PC-3 (cell line): ENCODE data around the gene FAM107A. TPM values are rescaled to one million over a fixed set of nuclear protein-coding genes. Genes with fewer than 3 reads are reported as not detected.

Experiments used
- ATAC-seq: fragments of 200-7000 bp; cut with Tn5 transposase; 2 replicates; pipeline ENCODE4 v1.9.1; 2020; ENCODE audit warnings: mild to moderate bottlenecking, moderate library complexity
- BruUV-seq: library from RNA; stranded (reverse); fragments of 400-500 nt; replicated peaks from 2 replicates; lab custom pipeline; 2021; lab: Mats Ljungman, UMichigan
- CTCF ChIA-PET: fragments of 300-600 bp; sonication (Branson Sonifier 250); formaldehyde crosslinking; loops from one replicate; lab custom pipeline; 2022; ENCODE audit warnings: antibody characterized with exemption; lab: Charles Lee
- POLR2A ChIA-PET: fragments of 300-600 bp; sonication (Branson Sonifier 250); formaldehyde crosslinking; loops from one replicate; lab custom pipeline; 2022; ENCODE audit warnings: antibody characterized with exemption; ENCODE audit not compliant: unreplicated experiment; lab: Charles Lee
- DNase-seq: peaks from one replicate; pipeline ENCODE4 v3.0.0-alpha.2; 2015
- H2AFZ ChIP-seq: fragments of 300-600 bp; sonication (generic); 2 replicates; pipeline ENCODE4 v1.6.0; 2016; ENCODE audit warnings: antibody characterized with exemption, low read length
- H3F3A ChIP-seq: fragments of 300-600 bp; sonication (generic); one replicate; pipeline ENCODE4 v1.6.0; 2017; ENCODE audit warnings: antibody characterized with exemption, low read length, control low read depth, mild to moderate bottlenecking; ENCODE audit not compliant: unreplicated experiment
- H3K27ac ChIP-seq: fragments of 300-600 bp; sonication (generic); 2 replicates; pipeline ENCODE4 v1.5.1; 2016; ENCODE audit warnings: mild to moderate bottlenecking, low read length
- H3K27me3 ChIP-seq: fragments of 300-600 bp; sonication (generic); 2 replicates; pipeline ENCODE4 v1.6.1; 2016; ENCODE audit warnings: low read length, mixed read lengths
- H3K36me3 ChIP-seq: fragments of 300-600 bp; sonication (generic); 2 replicates; pipeline ENCODE4 v1.6.1; 2016; ENCODE audit warnings: low read depth, mixed run types, low read length, mixed read lengths
- H3K4me1 ChIP-seq: fragments of 300-600 bp; sonication (generic); 2 replicates; pipeline ENCODE4 v1.5.1; 2016; ENCODE audit warnings: low read length; ENCODE audit not compliant: insufficient read depth
- H3K4me2 ChIP-seq: fragments of 300-600 bp; sonication (generic); 2 replicates; pipeline ENCODE4 v1.6.0; 2016; ENCODE audit warnings: low read length
- H3K4me3 ChIP-seq: fragments of 300-600 bp; sonication (generic); 2 replicates; pipeline ENCODE4 v1.5.1; 2016; ENCODE audit warnings: mild to moderate bottlenecking, low read length, mixed read lengths
- H3K79me2 ChIP-seq: fragments of 300-600 bp; sonication (generic); 2 replicates; pipeline ENCODE4 v1.6.1; 2017; ENCODE audit warnings: low read length, mixed read lengths
- H3K9ac ChIP-seq: fragments of 300-600 bp; sonication (generic); 2 replicates; pipeline ENCODE4 v1.6.0; 2016; ENCODE audit warnings: mild to moderate bottlenecking, low read length
- H3K9me2 ChIP-seq: fragments of 300-600 bp; sonication (generic); replicated peaks from 2 replicates; pipeline ENCODE4 v1.6.1; 2016; ENCODE audit warnings: mixed run types, low read length, mixed read lengths
- H3K9me3 ChIP-seq: fragments of 300-600 bp; sonication (generic); 2 replicates; pipeline ENCODE4 v1.6.1; 2016; ENCODE audit warnings: low read length, mixed read lengths
- H4K20me1 ChIP-seq: fragments of 300-600 bp; sonication (generic); 2 replicates; pipeline ENCODE4 v1.6.1; 2016; ENCODE audit warnings: low read length, mixed read lengths
- CTCF ChIP-seq: fragments of 300-600 bp; sonication (generic); conservative IDR thresholded peaks from 2 replicates; pipeline ENCODE4 v1.5.1; 2017; ENCODE audit warnings: antibody characterized with exemption, low read depth, mild to moderate bottlenecking, low read length
- EZH2 ChIP-seq: fragments of 300-600 bp; sonication (generic); IDR thresholded peaks from one replicate; pipeline ENCODE4 v1.6.1; 2017; ENCODE audit warnings: antibody characterized with exemption, mild to moderate bottlenecking, low read length; ENCODE audit not compliant: unreplicated experiment
- EZH2phosphoT487 ChIP-seq: fragments of 300-600 bp; sonication (generic); IDR thresholded peaks from 2 replicates; pipeline ENCODE4 v1.6.1; 2018; ENCODE audit warnings: mild to moderate bottlenecking, antibody characterized with exemption, low read length, borderline replicate concordance
- intact Hi-C: fragments of 100-400 bp; cut with micrococcal nuclease; formaldehyde crosslinking; loops from 2 replicates; pipeline ENCODE4 v1.9.0; 2023
- total RNA-seq: library from RNA; depleted of rRNA; stranded (reverse); fragments of >200 nt; gene quantifications from 2 replicates; pipeline ENCODE4 v1.2.3, GENCODE V29; 2014

FAM107A gene
- total RNA-seq, 1 experiment from 2014 or later, result 0.07 TPM

GRCh38 chr3:58586776-58587192 is 9.6 kb upstream of the FAM107A start:
- ChIA-PET POLR2A (no interaction called here), CTCF (no interaction called here)
- Histone ChIP-seq H3K9me2 (no peaks in the 10 kb centered on the region), H3K4me1 (peaks cover 13% of the 10 kb centered on the region; the same call in 1 of the 2 replicates), H3K4me3 (no peak overlapping the region), H4K20me1 (no peaks in the 10 kb centered on the region), H3F3A (no peaks in the 10 kb centered on the region), H3K4me2 (no peak overlapping the region), H2AFZ (no peak overlapping the region), H3K9me3 (no peaks in the 10 kb centered on the region), H3K79me2 (no peaks in the 10 kb centered on the region), H3K36me3 (no peaks in the 10 kb centered on the region), H3K27ac (no peak overlapping the region), H3K9ac (no peak overlapping the region), H3K27me3 (no peaks in the 10 kb centered on the region)
- no peak for ATAC-seq
- DNase-seq, result no peak
- TF ChIP-seq EZH2phosphoT487 (no peak), CTCF (no peak), EZH2 (no peak)
- no TSS peak for BruUV-seq
- intact Hi-C loops, result no loop called here

GRCh38 chr3:58585994-58586393 is 8.8 kb upstream of the FAM107A start:
- CTCF ChIA-PET, result interaction anchor here (0.6 to 1.2 kb wide), 5 partner anchors 11 to 44 kb away, joined by 5 to 10 read pairs (median 8); no protein-coding TSS in a partner anchor
- intact Hi-C loops, result loop anchor here (1.0 to 2.0 kb wide), 2 partner anchors 17 to 43 kb away; no protein-coding TSS in a partner anchor

More at GRCh38 chr3:58585994-58586393, 8.8 kb upstream of the FAM107A start:
- H3K9ac ChIP-seq, result peak overlapping the region; percentile 69; the same call in 1 of the 2 replicates
- H3K79me2 ChIP-seq, result no peaks in the 10 kb centered on the region
- BruUV-seq, result no TSS peak
- TF ChIP-seq EZH2 (no peak), EZH2phosphoT487 (no peak), CTCF (no peak)
- H3F3A ChIP-seq, result no peaks in the 10 kb centered on the region
- peak overlapping the region; percentile 97; the same call in 1 of the 2 replicates for H2AFZ ChIP-seq
- H3K4me2 ChIP-seq, result peak overlapping the region; percentile 92
- peak overlapping the region; percentile 87; the same call in 1 of the 2 replicates for H3K4me3 ChIP-seq
- no peak for DNase-seq
- no peaks in the 10 kb centered on the region for H3K36me3 ChIP-seq
- no peaks in the 10 kb centered on the region for H3K27me3 ChIP-seq
- no peaks in the 10 kb centered on the region for H3K9me3 ChIP-seq
- H4K20me1 ChIP-seq, result no peaks in the 10 kb centered on the region
- H3K27ac ChIP-seq, result no peak overlapping the region
- ATAC-seq, result no peak
- POLR2A ChIA-PET, result no interaction called here
- H3K4me1 ChIP-seq, result peaks cover 13% of the 10 kb centered on the region; the same call in 1 of the 2 replicates
- no peaks in the 10 kb centered on the region for H3K9me2 ChIP-seq
